WTC11 (cell line): ENCODE measurements around the gene MT1G.

Experiments
- SMAD4 ChIP-seq: sonication (generic); formaldehyde crosslinking; IDR thresholded peaks from 2 replicates; pipeline ENCODE4 v1.8.0; 2022; ENCODE audit warnings: mild to moderate bottlenecking, missing genetic modification reagents
- TF ChIP-seq, protein P1 (sequence below): sonication (generic); formaldehyde crosslinking; IDR thresholded peaks from 2 replicates; pipeline ENCODE4 v1.8.1; 2022; ENCODE audit warnings: low read depth, missing genetic modification reagents, borderline replicate concordance
- TF ChIP-seq, protein P2 (sequence below): fragments of 200-600 bp; IDR thresholded peaks from 2 replicates; pipeline ENCODE4 v1.8.0; 2022; ENCODE audit warnings: antibody characterized with exemption

GRCh38 chr16:56620339-56620897 is 47.4 kb downstream of the MT1G start:
- TF ChIP-seq, protein P1, sequence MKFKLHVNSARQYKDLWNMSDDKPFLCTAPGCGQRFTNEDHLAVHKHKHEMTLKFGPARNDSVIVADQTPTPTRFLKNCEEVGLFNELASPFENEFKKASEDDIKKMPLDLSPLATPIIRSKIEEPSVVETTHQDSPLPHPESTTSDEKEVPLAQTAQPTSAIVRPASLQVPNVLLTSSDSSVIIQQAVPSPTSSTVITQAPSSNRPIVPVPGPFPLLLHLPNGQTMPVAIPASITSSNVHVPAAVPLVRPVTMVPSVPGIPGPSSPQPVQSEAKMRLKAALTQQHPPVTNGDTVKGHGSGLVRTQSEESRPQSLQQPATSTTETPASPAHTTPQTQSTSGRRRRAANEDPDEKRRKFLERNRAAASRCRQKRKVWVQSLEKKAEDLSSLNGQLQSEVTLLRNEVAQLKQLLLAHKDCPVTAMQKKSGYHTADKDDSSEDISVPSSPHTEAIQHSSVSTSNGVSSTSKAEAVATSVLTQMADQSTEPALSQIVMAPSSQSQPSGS (CRISPR knock-in tag) = no peak
- TF ChIP-seq, protein P2, sequence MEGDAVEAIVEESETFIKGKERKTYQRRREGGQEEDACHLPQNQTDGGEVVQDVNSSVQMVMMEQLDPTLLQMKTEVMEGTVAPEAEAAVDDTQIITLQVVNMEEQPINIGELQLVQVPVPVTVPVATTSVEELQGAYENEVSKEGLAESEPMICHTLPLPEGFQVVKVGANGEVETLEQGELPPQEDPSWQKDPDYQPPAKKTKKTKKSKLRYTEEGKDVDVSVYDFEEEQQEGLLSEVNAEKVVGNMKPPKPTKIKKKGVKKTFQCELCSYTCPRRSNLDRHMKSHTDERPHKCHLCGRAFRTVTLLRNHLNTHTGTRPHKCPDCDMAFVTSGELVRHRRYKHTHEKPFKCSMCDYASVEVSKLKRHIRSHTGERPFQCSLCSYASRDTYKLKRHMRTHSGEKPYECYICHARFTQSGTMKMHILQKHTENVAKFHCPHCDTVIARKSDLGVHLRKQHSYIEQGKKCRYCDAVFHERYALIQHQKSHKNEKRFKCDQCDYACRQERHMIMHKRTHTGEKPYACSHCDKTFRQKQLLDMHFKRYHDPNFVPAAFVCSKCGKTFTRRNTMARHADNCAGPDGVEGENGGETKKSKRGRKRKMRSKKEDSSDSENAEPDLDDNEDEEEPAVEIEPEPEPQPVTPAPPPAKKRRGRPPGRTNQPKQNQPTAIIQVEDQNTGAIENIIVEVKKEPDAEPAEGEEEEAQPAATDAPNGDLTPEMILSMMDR = no peak
- no peak for TF ChIP-seq SMAD4 (CRISPR knock-in tag)
